GM21786 (cell line): ENCODE measurements around the gene HAGHL.
"Not testable (repeated sequence)": the region's sequence is repeated elsewhere in the genome, so short reads cannot be mapped to it uniquely, and the experiment has no call there.

Source experiments
- ATAC-seq: cut with Tn5 transposase; IDR thresholded peaks from one replicate; pipeline ENCODE4 v1.9.1; 2021; ENCODE audit not compliant: unreplicated experiment

Gene HAGHL

DNA sequence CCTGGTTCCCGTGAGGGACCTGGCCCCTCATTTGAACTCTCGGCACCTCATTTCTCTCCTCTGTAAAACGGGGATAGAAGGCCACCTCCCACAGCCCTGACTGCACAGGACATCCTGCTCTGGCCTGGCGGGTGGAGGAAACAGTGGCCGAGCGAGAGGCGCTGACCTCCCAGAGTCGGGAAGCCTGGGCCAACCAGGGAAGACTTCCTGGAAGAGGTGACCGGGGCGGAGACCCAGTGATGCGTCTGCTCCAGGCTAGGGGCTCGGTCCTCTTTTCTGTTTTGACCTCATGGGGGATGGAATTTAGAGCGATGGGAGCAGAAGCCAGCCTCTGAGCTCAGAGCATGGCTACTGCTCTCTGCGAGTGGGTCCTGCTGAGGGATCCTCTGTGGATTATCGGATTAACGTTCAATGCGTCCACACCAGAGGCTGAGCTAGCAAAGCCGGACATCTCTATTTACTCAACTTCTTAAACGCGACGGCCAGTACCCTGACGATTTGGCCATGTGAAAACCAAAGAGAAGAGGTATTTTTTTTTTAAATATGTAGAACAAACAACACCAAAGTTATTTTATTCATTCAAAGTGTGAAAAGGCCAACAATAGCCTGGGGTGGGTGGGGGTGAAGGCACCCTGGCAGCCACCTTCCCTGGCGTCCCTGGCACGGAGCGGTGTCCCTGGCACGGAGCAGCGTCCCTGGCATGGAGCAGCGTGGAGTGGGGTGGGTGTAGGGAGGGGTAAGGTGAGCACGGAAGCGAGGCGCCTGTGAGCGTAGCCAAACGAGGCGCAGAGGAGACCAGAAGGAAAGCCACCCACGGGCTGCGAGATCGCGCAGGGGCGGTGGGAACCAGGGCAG, 24.5 kb downstream of the HAGHL start:
- no peak for ATAC-seq

GRCh38 chr16:752007-752312, 25.1 kb downstream of the HAGHL start:
- no peak for ATAC-seq

GRCh38 chr16:754121-754607, 27.3 kb downstream of the HAGHL start:
- ATAC-seq = not testable (repeated sequence)

DNA sequence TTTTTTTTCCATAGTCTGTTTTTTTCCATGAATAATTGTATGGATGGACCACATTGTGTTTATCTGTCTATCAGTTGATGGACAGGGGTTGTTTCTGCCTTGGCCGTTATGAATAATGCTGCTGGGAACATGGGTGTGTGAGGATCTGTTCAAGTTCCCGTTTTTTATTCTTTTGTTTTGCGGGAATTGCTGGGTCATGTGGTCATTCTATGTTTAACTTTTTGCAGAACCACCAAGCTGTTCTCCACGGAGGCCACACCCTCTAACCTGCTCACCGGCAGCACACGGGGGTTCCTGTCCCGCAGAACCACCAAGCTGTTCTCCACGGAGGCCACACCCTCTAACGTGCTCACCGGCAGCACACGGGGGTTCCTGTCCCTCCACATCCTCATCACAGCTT, 27.8 kb downstream of the HAGHL start:
- no peak for ATAC-seq

DNA sequence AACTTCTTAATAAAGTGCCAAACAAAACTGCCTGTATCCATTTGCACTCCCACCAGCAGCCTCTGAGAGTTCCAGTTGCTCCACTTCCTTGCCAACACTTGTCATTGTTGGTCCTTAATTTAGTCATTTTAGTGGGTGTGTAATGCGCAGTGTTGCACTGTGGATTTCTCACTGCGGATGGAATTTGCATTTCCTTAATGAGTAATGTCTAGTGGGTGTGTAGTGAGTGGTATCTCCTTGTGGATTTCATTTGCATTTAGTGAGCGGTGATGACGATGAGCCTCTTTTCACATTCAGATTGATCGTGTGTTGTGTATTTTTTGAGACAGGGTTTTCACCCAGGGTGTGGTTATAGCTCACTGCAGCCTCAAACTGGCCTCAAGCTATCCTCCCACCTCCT, 29.5 kb downstream of the HAGHL start:
- ATAC-seq = no peak

DNA sequence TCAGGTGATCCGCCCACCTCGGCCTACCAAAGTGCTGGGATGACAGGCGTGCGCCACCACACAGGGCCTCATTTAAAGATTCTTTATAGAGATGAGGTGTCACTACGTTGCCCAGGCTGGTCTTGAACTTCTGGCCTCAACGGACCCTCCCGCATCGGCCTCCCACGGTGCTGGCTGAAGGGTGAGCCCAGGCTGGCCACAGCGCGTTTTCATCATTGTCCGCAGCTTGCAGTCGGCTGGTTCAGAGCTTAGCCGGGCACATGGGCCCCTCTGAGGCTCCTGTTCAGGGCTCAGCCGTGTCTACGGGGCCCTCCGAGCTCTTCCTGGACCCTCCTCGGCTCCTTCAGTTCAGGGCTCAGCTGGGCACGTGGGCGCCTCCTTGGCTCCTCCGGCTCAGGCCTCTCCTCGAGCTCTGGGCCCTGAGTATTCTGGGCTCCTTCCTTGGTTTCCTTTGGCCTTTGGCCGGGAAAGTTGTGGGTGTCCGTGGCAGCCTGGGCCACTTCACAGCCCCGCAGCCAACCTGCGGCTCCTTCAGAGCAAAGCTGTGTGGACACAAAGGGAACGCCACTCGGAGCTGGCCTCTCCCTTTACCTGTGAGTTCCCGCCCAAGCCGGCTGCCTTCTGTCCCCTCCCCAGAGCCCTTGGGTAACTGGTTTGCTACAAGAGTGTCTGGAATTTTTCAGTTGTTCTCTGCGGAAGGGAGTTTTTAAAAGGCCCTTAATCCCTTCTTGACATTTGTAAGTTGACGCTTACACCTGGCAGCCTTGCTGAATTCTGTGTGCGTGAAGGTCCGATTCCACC, 32.4 kb downstream of the HAGHL start:
- no peak for ATAC-seq

GRCh38 chr16:760065-760464, 33.2 kb downstream of the HAGHL start:
- ATAC-seq = no peak

DNA sequence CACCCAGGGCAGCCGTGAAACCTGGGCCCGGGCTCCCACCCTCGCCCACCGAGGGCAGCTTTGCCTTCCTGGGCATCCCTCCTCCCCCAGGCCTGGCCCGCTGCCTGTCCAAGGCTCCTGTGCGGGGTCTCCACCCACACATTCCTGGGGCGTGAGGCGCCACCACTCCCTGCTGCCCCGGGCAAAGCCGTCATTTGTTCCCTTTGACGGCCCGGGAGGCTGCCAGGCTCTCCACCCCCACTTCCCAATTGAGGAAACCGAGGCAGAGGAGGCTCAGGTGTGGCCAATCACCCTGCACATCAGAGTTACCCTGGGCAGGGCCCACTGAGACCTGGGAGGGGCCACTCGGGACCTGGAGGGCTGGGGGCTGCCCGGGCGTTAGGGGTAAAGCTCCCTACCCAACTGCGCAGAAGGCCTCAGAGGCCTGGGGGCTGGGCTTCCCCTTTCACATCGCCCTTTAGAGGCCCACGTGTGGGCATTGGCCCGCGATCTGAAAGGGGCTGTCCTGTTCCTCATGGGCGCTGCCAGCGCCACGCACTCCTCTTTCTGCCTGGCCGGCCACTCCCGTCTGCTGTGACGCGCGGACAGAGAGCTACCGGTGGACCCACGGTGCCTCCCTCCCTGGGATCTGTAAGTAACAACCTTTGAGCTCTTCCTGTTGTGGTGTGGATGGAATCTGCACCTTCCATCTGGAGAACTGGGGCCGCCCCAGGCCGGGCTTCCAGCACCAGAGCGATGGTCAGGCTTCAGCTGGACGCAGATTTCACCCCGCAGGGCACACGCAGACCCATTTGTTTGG, 33.8 kb downstream of the HAGHL start, which contains the start of gene MSLN:
TSS of gene MSLN (plus strand) at position 190 of the 799 bp plus-strand sequence. CDS start 1,947 bp downstream, outside the sequence.
- ATAC-seq = no peak

DNA sequence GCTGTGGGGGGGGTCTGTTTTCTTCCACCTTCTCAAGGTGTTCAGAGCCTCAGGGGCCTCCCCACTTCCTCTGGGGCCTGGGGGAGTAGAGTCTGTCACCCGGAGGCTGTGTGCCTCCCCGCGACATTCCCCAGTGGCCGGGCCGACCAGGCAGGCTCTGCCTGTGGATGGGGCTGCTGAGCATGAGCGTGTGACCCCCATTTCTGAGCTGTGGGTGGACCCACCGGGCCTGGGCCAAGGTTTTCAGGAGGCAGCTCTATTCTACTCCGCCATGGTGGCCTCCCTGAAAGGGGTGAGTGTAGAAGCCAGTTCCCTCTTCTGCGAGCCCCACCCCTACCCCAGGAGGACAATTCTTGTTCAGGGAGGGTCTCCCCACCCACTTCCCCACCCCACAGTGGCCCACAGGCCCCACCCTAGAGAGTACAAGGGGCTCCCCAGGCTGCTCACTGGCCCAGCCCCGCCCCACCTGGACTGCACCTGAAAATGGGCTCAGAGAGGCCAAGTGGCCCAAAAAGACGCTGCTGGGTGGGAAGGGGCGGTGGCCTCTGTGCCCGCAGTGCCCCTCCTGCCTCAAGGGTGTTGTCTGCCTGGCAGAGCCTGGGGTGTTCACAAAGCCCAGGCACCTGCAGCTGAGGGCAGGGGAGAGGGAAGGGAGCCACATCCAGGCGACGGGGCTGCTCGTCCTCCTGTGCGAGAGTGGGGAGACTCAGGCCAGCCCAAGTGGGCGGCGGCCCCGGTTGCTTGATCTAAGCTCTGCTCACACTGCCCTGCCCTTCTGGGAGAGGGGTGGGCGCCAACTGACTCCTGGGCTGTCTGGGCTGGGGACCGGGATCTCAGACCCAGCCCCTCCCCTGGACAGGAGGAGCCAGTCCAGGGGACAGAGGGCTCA, 35.0 kb downstream of the HAGHL start:
- ATAC-seq = no peak

DNA sequence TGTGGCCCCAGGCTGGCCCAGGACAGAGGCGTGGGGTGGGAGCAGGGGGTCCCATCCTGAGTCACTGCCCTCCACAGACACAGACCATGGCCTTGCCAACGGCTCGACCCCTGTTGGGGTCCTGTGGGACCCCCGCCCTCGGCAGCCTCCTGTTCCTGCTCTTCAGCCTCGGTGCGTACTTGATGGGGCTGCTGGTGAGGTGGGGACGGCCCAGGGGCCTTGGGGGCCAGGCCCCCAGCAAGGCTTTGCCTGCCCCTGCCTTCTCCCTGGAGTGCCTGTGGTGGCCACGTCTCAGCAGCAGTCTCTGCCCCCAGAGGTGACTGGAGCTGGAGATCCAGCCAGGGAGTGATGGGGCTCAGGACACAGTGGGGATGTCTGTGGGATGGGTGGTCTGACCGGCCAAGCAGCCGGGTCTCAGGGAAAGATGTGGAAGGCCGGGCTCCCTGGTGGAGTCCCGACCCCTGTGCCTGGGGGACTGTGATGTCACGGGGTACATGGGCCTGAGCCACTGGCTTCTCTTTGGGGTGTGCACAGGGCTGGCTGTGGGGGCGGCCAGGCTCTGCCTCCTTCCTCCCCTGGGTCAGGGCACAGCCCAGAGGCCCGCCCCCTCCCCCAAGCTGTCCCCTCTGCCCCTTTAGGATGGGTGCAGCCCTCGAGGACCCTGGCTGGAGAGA, 35.8 kb downstream of the HAGHL start:
- ATAC-seq = no peak

- no peak for ATAC-seq
Measured at GRCh38 chr16:763369-764183, 36.7 kb downstream of the HAGHL start.

DNA sequence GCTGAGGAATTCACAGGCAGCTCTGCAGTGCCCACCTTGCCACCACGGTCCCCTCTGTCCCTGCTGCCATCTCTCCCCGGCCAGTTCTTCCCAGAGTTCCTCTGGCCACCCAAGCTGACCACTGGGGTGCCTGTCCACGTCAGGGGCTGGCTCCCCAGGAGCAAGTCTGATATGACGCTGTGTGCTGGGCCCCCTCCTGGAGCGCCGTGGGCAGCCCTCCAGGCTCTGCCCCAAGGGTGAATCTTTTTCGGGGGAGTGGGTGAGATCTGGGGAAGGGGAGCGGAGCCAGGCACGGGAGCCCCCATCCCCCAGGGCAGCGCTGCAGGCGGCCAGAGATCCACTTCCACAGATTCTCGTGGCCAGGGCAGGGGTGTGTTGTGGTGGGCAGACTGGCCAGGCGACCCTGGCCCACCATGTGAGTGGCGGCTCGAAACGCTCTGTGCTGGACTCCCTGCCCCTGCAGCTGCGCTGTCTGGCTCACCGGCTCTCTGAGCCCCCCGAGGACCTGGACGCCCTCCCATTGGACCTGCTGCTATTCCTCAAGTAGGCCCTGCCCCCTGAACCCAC, 37.4 kb downstream of the HAGHL start:
- no peak for ATAC-seq

GRCh38 chr16:764848-765487, 38.1 kb downstream of the HAGHL start:
- ATAC-seq = no peak

- ATAC-seq = no peak
Measured at GRCh38 chr16:765488-765865, 38.6 kb downstream of the HAGHL start.

DNA sequence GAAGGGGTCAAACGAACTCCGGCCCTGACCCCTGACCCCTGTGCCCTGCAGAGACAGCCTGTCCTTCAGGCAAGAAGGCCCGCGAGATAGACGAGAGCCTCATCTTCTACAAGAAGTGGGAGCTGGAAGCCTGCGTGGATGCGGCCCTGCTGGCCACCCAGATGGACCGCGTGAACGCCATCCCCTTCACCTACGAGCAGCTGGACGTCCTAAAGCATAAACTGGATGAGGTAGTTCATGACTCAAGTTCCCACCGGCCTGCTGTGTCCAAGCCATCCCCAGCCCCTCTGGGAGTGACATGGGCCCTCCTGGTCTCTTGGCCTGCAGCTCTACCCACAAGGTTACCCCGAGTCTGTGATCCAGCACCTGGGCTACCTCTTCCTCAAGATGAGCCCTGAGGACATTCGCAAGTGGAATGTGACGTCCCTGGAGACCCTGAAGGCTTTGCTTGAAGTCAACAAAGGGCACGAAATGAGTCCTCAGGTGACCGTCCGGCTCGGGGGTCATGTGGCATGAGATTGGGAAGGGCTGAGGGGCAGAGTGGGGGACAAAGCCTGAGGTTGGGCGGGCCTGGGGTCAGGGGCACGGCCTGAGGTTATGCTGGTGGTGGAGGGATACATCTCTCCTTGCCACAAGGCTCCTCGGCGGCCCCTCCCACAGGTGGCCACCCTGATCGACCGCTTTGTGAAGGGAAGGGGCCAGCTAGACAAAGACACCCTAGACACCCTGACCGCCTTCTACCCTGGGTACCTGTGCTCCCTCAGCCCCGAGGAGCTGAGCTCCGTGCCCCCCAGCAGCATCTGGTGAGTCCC, 39.3 kb downstream of the HAGHL start:
- ATAC-seq = no peak

- no peak for ATAC-seq
Measured at GRCh38 chr16:766820-767640, 40.1 kb downstream of the HAGHL start.
